NCI-H2196 treated with DMSO at 0.1 percent for 48 hours (cell line): ENCODE results near the gene ASS1.
"Not testable (repeated sequence)": the region's sequence is repeated elsewhere in the genome, so short reads cannot be mapped to it uniquely, and the experiment has no call there.

Experiments
- DNase-seq: peaks from one replicate; lab custom pipeline; 2025; ENCODE audit not compliant: unreplicated experiment; lab: John Stamatoyannopoulos, UW

ASS1 gene

GRCh38 chr9:130444565-130445221, at the start of gene ASS1:
Gene ASS1 (plus strand): TSS chr9:130444961. CDS start chr9:130452229, 7,268 bp downstream.
- peak; percentile 64 for DNase-seq

GRCh38 chr9:130395810-130396435, 48.8 kb upstream of the ASS1 start:
- no peak for DNase-seq

GRCh38 chr9:130396581-130396980, 48.2 kb upstream of the ASS1 start:
- DNase-seq: no peak

GRCh38 chr9:130398487-130399240, 46.1 kb upstream of the ASS1 start:
- DNase-seq: no peak

GRCh38 chr9:130399768-130400167, 45.0 kb upstream of the ASS1 start:
- no peak for DNase-seq

GRCh38 chr9:130400870-130401269, 43.9 kb upstream of the ASS1 start:
- no peak for DNase-seq

GRCh38 chr9:130401742-130402141, 43.0 kb upstream of the ASS1 start:
- not testable (repeated sequence) for DNase-seq

- DNase-seq: no peak
These were observed 42.5 kb upstream of the ASS1 start for GRCh38 chr9:130402243-130402642.

GRCh38 chr9:130402645-130403440, 41.9 kb upstream of the ASS1 start:
- DNase-seq: no peak

- DNase-seq: no peak
These were observed 39.0 kb upstream of the ASS1 start for GRCh38 chr9:130405657-130406257.

GRCh38 chr9:130406278-130406895, 38.4 kb upstream of the ASS1 start:
- DNase-seq: no peak

- no peak for DNase-seq
These were observed 36.7 kb upstream of the ASS1 start for GRCh38 chr9:130407916-130408663.

GRCh38 chr9:130408669-130409068, 36.1 kb upstream of the ASS1 start:
- no peak for DNase-seq

- DNase-seq: no peak
These were observed 35.5 kb upstream of the ASS1 start for GRCh38 chr9:130409246-130409645.

GRCh38 chr9:130410443-130410842, 34.3 kb upstream of the ASS1 start:
- no peak for DNase-seq

GRCh38 chr9:130411566-130411915, 33.2 kb upstream of the ASS1 start:
- DNase-seq: no peak

- DNase-seq: no peak
These were observed 30.6 kb upstream of the ASS1 start for GRCh38 chr9:130414081-130414731.

- no peak for DNase-seq
These were observed 29.6 kb upstream of the ASS1 start for GRCh38 chr9:130414910-130415746.
